VCaP (cell line): ENCODE results near the gene MYLK.
A peak's percentile ranks its signal among the peaks of the same experiment; 100 is the strongest.

ENCODE experiments used
- H3K27ac ChIP-seq: fragments of 450-650 bp; 2 replicates; pipeline ENCODE4 v1.5.1; 2017
- CTCF ChIP-seq: fragments of 450-650 bp; conservative IDR thresholded peaks from 2 replicates; pipeline ENCODE4 v1.5.1; 2017; ENCODE audit warnings: mild to moderate bottlenecking, moderate library complexity

Gene MYLK

GRCh38 chr3:123788710-123789109, 95.4 kb downstream of the MYLK start:
- no peak for TF ChIP-seq CTCF
- no peak overlapping the region for H3K27ac ChIP-seq

GRCh38 chr3:123787133-123787532, 97.0 kb downstream of the MYLK start:
- no peak overlapping the region for H3K27ac ChIP-seq
- no peak for TF ChIP-seq CTCF

GRCh38 chr3:123785602-123786001, 98.5 kb downstream of the MYLK start:
- TF ChIP-seq CTCF = no peak
- H3K27ac ChIP-seq = no peak overlapping the region

GRCh38 chr3:123783811-123784210, 100.3 kb downstream of the MYLK start:
- peak overlapping the region; percentile 65 for H3K27ac ChIP-seq
- TF ChIP-seq CTCF = no peak

- peak overlapping the region; percentile 65 for H3K27ac ChIP-seq
- no peak for TF ChIP-seq CTCF
These were observed 101.0 kb downstream of the MYLK start for GRCh38 chr3:123783050-123783689.

GRCh38 chr3:123782488-123782887, 101.6 kb downstream of the MYLK start:
- peak overlapping the region; percentile 65; the same call in 1 of the 2 replicates for H3K27ac ChIP-seq

More at GRCh38 chr3:123782488-123782887, 101.6 kb downstream of the MYLK start:
- no peak for TF ChIP-seq CTCF
